ENCODE measurements around the gene PLEKHS1. TPM values are rescaled to one million over a fixed set of nuclear protein-coding genes. Genes with fewer than 3 reads are reported as not detected.

The PLEKHS1 gene
- total RNA-seq, 1 experiment from 2014 or later, result 13.8 TPM

GRCh38 chr10:113746217-113746957 lies 5.1 kb upstream of the PLEKHS1 start:
- no peak for TF ChIP-seq CTCF (IDR thresholded peaks at IDR 0.05; ENCODE audit: unreplicated experiment)
- Mint-ChIP-seq H3K27ac (ENCODE audit: unreplicated experiment) (no peak overlapping the region), H3K27me3 (ENCODE audit: unreplicated experiment) (no peaks in the 10 kb centered on the region), H3K36me3 (ENCODE audit: insufficient read depth, unreplicated experiment) (no peaks in the 10 kb centered on the region), H3K4me1 (ENCODE audit: low read depth, unreplicated experiment) (peaks cover 21% of the 10 kb centered on the region), H3K4me3 (ENCODE audit: low read depth, unreplicated experiment) (no peak overlapping the region), H3K9me3 (ENCODE audit: low read depth, unreplicated experiment) (peaks cover 3% of the 10 kb centered on the region)
- CTCF ChIA-PET, result no interaction called here
- intact Hi-C loops (cut with micrococcal nuclease; ENCODE audit: unreplicated experiment), result no loop called here
- BruUV-seq (replicated peaks), result no TSS peak
- no peak for DNase-seq

GRCh38 chr10:113752553-113752952 lies 1.1 kb downstream of the PLEKHS1 start:
- no peak for DNase-seq
- peak overlapping the region; percentile 26 for H3K4me3 Mint-ChIP-seq (ENCODE audit: low read depth, unreplicated experiment)
- peaks cover under 1% of the 10 kb centered on the region for H3K9me3 Mint-ChIP-seq (ENCODE audit: low read depth, unreplicated experiment)
- BruUV-seq (replicated peaks), result no TSS peak
- no peak overlapping the region for H3K27ac Mint-ChIP-seq (ENCODE audit: unreplicated experiment)
- peaks cover 4% of the 10 kb centered on the region for H3K4me1 Mint-ChIP-seq (ENCODE audit: low read depth, unreplicated experiment)
- H3K36me3 Mint-ChIP-seq (ENCODE audit: insufficient read depth, unreplicated experiment), result peaks cover 3% of the 10 kb centered on the region
- CTCF ChIA-PET, result no interaction called here
- no peak for TF ChIP-seq CTCF (IDR thresholded peaks at IDR 0.05; ENCODE audit: unreplicated experiment)
- intact Hi-C loops (cut with micrococcal nuclease; ENCODE audit: unreplicated experiment), result no loop called here
- no peaks in the 10 kb centered on the region for H3K27me3 Mint-ChIP-seq (ENCODE audit: unreplicated experiment)

- no TSS peak for BruUV-seq (replicated peaks)
- H3K4me3 Mint-ChIP-seq (ENCODE audit: low read depth, unreplicated experiment), result peak overlapping the region; percentile 26
- peak; percentile 4 for DNase-seq
- CTCF ChIA-PET, result no interaction called here
- intact Hi-C loops (cut with micrococcal nuclease; ENCODE audit: unreplicated experiment), result no loop called here
- no peaks in the 10 kb centered on the region for H3K9me3 Mint-ChIP-seq (ENCODE audit: low read depth, unreplicated experiment)
- no peaks in the 10 kb centered on the region for H3K4me1 Mint-ChIP-seq (ENCODE audit: low read depth, unreplicated experiment)
- TF ChIP-seq CTCF (IDR thresholded peaks at IDR 0.05; ENCODE audit: unreplicated experiment), result no peak
- H3K27ac Mint-ChIP-seq (ENCODE audit: unreplicated experiment), result no peak overlapping the region
- H3K36me3 Mint-ChIP-seq (ENCODE audit: insufficient read depth, unreplicated experiment), result peaks cover 3% of the 10 kb centered on the region
- H3K27me3 Mint-ChIP-seq (ENCODE audit: unreplicated experiment), result no peaks in the 10 kb centered on the region
These were observed 1.7 kb downstream of the PLEKHS1 start for GRCh38 chr10:113753020-113753692.

- TF ChIP-seq CTCF (IDR thresholded peaks at IDR 0.05; ENCODE audit: unreplicated experiment), result no peak
- intact Hi-C loops (cut with micrococcal nuclease; ENCODE audit: unreplicated experiment), result no loop called here
- no TSS peak for BruUV-seq (replicated peaks)
These were observed 2.6 kb downstream of the PLEKHS1 start for GRCh38 chr10:113754125-113754524.

More at GRCh38 chr10:113754125-113754524, 2.6 kb downstream of the PLEKHS1 start:
- Mint-ChIP-seq H3K36me3 (ENCODE audit: insufficient read depth, unreplicated experiment) (peaks cover 3% of the 10 kb centered on the region), H3K27me3 (ENCODE audit: unreplicated experiment) (no peaks in the 10 kb centered on the region), H3K4me1 (ENCODE audit: low read depth, unreplicated experiment) (no peaks in the 10 kb centered on the region), H3K9me3 (ENCODE audit: low read depth, unreplicated experiment) (no peaks in the 10 kb centered on the region), H3K4me3 (ENCODE audit: low read depth, unreplicated experiment) (no peak overlapping the region), H3K27ac (ENCODE audit: unreplicated experiment) (no peak overlapping the region)
- no peak for DNase-seq
- CTCF ChIA-PET, result no interaction called here
